ENCODE results near the gene IRF5.

GRCh38 chr7:128945668-128946366 is 8.1 kb downstream of the IRF5 start:
- TF ChIP-seq CTCF (IDR thresholded peaks at IDR 0.05) (no peak), POLR2AphosphoS5 (IDR thresholded peaks at IDR 0.05) (no peak), EP300 (IDR thresholded peaks at IDR 0.05) (no peak), POLR2A (IDR thresholded peaks at IDR 0.05; ENCODE audit: low read depth) (no peak)
